ENCODE measurements around the gene POM121. TPM values are rescaled to one million over a fixed set of nuclear protein-coding genes. Genes with fewer than 3 reads are reported as not detected.
"Not testable (repeated sequence)": the region's sequence is repeated elsewhere in the genome, so short reads cannot be mapped to it uniquely, and the experiment has no call there.

Gene POM121
- total RNA-seq, 1 donor from 2014 or later: 46.7 TPM

DNA sequence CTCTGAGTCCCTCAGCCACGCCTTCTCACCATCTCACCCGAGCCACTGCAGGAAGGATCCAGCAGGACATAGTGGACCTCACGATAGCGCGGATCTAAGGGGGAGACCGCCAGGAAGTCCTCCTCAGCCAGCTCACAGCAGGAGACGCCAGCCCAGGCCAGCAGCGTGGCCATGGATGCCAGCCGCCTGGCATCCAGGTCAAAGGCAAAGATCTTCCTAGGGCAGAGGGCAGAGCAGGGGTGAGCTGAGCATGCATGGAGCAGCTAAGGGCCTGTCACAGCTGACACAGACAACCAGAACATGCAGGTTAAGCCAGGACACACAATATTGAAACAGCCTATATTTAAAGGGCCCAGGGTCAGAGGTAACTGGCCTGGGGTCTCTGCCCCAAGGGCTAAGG, 24.4 kb downstream of the POM121 start:
- DNase-seq (ENCODE audit: low spot score): not testable (repeated sequence)

DNA sequence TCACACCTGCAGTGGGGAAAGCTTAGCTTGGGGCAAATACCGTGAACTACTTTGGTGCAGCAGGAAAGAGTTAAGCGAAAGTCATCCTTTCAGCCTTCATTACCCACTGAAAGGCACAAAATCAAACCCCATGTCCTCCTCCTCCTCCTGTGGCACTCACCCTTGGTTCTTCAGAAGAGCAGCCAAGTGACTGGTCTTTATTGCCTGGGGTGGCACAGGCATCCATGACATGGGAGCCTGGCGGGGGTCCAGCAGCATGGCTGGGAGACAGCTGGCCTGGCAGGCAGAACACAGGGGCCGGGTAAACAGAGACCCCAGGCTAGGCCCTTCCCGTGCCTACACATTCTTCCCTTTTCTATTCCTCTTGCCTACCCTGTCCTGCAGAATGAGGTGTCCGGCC, 24.8 kb downstream of the POM121 start:
- not testable (repeated sequence) for DNase-seq (ENCODE audit: low spot score)

DNA sequence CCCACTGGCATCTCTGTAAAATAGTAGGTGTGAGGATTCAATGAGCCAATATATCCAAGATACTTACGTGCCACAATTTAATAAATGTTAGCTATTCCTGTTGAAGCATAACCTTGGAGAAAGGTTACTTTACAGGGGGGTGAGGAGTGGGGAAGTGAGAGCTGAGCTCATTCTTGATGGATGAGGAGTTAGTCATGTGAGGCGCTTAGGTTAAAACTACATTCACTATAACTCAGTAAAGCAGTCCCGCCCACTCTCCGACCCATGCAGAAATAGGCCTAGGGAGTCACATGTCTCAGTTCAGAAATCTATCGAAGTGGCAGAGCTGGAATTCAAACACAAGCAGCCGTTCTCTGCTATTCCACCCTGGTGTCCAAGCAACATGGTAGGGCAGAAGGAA, 25.5 kb downstream of the POM121 start:
- DNase-seq (ENCODE audit: low spot score): not testable (repeated sequence)

DNA sequence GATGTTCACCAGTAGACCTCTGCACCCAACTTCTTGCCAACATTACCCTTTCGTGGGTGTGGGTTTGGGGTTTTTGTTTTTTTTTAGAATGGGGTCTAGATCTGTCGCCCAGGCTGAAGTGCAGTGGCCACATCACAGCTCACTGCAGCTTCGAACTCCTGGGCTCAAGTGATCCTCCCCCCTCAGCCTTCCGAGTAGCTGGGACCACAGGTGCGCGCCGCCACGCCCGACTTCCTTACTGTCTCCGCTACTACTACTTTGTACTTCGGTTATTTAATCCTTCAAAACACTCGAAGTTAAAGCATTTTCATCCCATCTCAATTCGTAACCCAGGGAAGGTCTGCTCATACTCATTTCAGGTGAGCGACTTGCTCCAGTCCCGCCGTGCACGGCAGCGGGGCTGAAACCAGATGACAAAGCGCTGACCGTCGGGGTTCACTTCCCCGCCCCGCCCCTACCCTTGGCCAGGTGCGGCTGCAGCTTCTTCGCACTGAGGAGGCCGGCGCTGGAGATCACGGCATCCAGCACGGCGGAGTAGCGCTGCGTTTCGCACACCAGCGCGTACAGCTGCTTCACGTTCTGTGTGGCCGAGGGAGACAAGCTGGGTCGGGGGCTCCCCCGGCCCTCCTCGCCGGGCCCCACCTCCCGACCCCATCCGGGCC, 29.1 kb downstream of the POM121 start:
- DNase-seq (ENCODE audit: low spot score): not testable (repeated sequence)

DNA sequence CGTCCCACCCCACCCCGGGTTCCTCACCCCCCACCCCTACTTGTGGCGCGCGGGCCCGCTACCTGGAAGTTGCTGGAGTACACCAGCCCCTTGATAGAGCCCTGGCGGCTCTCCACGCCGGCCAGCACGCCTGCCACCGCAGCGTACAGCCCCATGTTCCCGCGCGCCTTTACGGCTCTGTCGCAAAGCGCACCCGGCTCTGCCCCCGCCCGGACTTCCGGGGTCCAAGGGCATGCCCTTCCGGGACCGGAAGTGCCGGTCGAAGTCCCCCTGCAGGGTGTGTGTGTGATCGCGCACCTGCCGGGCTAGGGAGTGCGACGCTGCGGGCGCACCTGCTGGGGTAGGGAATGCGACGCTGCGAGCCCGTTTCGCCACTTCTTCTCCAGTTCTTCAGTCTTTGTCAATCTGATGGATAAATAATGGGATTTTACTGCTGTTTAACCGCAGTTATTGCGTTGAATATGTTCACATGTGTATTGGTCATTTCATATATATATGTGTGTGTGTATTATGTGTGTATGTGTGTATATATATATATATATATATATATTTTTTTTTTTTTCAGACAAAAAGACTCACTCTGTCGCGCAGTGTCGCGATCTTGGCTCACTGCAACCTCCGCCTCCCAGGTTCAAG, 29.8 kb downstream of the POM121 start:
- not testable (repeated sequence) for DNase-seq (ENCODE audit: low spot score)

DNA sequence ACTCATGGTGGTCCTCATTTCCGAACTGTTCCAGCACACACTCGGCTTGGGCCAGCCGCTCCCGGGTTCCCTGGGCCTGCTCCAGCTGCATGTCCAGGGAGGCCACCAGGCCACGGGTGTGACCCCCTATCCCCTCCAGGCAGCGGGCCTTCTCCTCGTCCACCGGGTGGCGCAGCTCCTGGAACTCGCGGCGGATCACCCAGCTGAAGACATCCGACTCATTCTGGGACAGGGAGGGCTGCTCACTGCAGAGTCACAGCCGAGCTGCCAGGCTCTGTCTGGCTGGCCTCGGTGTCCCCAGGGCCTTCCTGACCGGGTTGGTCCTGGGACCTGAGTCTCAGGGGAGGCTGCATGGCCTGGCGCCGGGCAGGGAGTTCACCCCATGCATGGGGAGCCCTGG, 35.1 kb downstream of the POM121 start:
- not testable (repeated sequence) for DNase-seq (ENCODE audit: low spot score)

DNA sequence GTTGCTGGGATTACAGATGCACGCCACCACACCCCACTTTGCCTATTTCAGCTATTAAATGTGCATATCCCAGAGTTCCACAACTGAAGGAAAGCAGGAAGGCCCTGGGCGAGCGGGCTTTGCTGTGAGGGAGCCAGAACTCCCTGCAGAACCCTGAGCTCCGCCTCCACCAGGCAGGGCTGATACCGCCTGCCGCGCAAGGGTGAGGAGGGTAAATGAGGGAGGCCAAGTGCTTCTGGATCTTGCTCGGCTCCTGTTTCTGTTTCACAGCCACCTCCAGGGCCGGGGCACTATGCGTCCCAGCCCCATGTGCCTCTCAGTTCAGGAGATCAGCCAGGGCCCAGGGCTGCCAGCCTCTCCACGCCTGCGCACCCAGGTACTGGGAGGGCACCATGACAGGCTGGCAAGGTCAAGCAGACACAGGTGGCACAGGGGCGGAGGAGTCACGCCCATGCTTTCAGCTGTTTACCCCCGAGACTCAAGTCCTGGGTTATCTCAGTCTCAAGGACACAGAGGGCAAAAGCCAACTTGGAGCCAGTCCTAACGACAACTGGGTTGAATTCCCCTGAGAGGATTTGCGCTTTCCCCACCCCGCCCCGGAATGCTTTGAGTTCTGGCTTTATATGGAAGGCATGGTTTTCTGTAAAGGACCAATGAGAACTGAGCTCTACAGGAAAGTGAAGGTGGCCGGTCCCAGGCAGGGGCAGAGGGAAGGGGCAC, 35.9 kb downstream of the POM121 start:
- not testable (repeated sequence) for DNase-seq (ENCODE audit: low spot score)

DNA sequence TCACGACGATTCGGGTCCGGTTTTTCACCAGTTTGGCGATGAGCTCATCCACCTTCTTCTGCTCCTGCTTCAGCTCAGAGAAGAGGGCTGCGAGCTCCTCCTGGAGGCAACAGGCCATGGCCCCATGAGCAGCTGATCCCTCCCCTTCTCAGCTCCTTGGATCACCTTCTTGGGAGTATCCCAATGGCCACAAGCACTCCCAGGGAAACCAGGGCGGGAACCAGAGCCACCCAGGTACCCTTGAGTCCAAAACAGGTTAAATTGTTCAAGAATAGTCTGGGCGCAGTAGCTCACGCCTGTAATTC, 36.4 kb downstream of the POM121 start:
- not testable (repeated sequence) for DNase-seq (ENCODE audit: low spot score)

DNA sequence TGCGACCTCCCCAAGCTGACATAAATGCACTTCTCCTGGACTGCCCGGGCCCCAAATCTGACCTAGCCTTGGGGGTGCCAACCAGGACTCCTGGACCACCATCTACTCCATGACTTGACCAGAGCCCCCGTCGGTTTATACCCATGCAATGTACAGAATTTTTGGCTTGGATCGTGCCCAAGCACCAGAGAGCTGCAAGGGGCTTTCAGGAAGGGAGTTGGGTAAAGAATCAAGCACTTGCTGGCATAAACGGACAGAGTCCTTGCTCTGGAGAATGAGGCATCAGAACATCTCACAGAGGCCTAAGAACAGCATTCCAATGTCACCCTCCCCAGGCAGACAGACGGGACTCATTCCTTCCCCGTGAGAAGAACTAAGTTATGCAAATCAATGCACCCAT, 38.2 kb downstream of the POM121 start:
- DNase-seq (ENCODE audit: low spot score): not testable (repeated sequence)

DNA sequence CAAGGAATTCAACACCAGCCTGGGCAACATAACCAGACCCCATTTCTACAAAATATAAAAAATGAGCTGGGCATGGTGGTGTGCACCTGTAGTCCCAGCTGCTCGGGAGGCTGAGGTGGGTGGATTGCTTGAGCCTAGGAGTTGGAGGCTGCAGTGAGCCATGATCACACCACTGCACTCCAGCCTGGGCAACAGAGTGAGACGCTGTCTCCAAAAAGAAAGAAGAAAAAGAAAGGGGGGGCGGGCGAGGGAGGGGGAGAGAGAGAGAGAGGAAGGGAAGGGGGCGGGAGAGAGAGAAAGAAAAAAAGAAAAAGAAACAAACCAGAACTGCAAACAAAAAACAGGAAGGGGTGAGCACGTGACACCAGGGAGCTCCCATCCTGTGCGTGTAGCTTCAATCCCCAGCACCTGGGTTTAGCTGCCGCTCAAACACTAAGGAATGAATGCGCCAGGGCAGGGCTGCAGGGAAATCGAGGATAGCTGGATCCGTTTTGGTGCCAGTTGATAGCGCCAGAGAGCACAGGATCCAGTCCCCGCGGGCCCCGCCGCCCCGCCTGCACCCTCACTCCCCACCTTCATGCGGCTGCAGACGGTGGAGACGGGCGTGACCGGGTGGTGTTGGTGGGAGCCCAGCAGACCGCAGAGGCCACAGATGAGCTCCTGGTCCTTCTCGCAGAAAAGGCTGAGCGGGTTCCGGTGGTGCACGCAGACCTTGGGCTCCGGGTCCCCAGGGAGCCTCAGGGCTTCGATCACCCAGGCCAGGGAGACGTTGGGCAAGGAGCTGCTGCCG, 40.5 kb downstream of the POM121 start:
- not testable (repeated sequence) for DNase-seq (ENCODE audit: low spot score)

DNA sequence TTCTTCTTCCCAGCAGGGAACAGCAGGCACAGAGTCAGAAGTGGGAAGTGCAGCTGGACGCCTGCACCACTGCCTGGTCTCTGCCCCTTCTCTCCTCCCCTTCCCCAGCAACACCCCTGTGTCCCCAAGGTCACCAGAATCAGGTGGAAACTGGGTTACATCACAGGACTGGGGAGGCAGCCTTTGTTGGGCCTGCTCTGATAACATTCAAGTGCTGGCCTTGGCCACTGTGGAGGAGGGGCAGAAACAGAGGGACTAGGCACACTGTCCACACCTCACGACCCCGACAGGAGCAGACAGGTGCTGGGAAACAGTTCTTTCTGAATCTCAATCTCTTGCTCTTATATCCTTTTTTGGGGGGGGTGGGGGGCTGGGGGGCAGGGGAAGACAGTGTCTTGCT, 42.0 kb downstream of the POM121 start:
- DNase-seq (ENCODE audit: low spot score): not testable (repeated sequence)

DNA sequence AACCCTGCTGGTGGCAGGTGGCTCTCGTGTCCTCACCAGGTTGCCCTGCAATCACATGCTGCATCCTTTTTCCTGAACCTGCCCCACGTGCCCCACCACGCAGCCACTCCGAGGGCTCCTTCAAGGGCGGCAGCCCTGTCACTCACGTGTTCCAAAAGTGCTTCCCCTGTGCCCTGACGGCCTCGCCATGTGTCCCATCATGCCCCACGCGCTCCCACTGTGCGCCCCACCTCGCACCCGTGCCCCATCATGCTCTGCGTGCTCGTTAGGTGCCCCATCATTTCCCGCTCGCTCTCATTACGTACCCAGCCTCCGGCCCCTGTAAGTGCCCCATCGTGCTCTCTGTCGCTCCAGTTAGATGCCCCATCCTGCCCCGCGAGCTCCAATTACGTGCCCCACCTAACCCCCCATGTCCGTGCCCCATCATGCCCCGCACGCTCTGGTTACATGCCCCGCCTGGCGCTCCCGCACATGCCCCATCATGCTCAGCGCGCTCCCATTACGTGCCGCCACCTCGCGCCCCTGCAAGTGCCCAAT, 44.2 kb downstream of the POM121 start, which contains the start of gene TRIM74:
TSS of gene TRIM74 (minus strand) at position 487 of the 537 bp plus-strand sequence. CDS start 3,309 bp downstream, outside the sequence.
- not testable (repeated sequence) for DNase-seq (ENCODE audit: low spot score)

DNA sequence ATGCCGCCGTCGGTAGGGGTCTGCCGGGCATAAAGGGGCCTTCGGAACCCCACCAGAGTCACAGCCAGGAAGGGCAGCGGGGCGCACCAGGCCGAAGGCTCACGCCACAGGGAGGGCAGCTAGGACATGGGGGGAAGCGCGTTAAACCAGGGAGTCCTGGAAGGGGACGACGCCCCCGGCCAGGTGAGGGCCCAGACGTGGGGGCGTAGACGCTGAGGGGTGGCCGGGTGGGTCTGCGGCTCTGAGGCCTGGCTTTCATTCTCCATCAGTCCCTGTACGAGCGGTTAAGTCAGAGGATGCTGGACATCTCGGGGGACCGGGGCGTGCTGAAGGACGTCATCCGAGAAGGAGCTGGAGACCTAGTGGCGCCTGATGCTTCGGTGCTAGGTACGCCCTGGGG, 44.8 kb downstream of the POM121 start:
- DNase-seq (ENCODE audit: low spot score): not testable (repeated sequence)

DNA sequence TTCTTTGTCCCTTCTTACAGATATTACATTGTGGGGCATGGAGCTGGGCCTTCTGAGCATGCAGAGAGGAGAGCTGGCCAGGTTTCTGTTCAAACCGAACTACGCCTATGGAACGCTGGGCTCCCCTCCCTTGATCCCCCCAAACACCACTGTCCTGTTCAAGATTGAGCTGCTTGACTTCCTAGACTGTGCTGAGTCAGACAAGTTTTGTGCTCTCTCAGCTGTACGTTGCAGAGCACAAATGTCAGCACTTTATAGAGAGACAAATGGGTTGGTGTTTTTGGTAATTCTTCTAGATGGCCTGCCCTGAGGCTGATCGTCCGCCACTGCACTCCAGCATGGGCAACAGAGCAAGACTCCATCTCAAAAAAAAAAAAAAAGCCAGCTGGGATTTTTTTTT, 46.6 kb downstream of the POM121 start:
- DNase-seq (ENCODE audit: low spot score): not testable (repeated sequence)

DNA sequence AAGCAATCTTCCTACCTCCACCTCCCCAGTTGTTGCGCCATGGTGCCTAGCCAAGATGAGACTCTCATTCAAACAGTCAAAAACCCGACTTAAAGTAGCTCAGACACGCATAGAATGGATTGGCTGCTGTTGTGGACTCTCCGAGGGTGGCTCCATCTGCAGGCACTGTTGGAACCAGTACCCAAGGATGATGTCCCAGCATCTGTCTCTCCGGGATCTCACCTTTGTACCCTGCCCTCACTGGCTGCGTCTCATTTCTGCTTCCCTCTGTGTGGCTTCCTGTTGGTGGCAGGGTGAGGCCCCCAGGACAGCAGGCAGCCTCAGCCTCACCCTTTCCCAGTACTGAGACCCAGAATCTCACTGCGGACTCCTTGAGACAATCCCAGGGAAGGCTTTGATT, 49.9 kb downstream of the POM121 start:
- not testable (repeated sequence) for DNase-seq (ENCODE audit: low spot score)

DNA sequence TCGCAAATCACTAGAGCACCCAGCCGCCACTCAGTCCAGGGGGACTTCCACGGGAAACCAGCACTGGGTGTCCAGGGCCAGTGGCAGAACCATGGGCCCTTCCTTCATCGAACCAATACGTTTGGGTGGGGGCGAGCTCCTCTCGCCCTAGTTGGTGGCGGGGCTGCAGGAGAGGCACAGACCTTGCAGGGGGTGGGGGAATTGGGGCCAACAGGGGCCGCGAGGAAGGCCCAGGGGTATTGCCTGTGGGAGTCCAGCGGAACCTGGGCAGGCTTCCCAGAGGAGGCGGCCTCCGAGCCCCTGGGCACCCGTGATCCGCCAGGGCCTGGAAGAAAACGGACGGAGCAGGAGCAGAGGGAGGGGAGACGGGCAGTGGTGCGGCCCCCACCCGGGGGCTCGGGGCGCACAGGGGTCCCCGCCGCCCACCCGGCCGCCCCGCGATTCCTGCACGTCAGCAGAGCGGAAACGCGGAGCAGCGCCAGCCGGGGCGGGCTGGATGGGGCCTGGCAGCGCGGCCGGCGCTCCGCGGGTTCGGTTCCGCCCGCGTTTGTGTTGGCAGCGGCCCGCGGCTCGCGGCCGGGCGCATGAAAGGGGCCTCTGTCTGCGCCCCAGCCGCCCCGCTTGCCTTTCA, 50.9 kb downstream of the POM121 start:
- not testable (repeated sequence) for DNase-seq (ENCODE audit: low spot score)

DNA sequence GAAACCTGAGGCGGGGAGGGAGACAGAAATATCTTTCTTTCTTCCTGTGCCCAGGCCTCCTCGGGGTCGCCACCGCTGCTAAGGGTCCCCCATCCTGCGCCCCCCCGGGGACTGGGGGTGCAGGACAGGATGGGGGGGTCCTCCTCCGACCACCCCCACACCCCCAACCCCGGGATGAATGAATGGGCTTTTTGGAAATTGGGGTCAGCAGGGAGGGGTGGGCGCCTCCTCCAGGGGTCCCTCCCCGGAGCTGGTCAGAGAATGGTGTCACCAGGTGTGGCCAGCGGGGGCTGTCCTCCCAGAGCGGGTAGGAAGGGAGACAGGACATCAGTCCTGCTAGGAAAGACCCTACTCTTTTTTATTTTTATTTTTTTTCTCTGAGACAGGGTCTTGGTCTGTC, 51.5 kb downstream of the POM121 start:
- DNase-seq (ENCODE audit: low spot score): not testable (repeated sequence)

DNA sequence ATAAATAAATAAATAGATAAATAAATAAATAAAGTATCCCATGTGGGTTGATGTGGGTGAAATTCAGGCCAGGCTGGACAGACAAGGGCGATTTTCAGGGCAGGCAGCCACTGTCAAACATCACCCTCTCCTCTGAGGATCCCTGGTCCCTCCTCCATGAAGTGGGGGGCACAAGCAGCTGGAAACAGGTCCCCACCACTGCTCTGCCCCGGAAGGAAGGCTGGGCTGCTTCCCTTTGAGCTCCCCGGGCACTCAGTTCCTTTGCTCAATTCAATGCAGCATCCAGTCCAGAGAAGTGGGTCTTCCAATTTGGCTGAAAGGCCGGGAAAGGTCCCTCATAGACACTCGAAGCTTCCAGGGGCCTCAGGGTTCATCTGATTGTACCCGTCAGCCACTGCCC, 55.5 kb downstream of the POM121 start:
- DNase-seq (ENCODE audit: low spot score): not testable (repeated sequence)

DNA sequence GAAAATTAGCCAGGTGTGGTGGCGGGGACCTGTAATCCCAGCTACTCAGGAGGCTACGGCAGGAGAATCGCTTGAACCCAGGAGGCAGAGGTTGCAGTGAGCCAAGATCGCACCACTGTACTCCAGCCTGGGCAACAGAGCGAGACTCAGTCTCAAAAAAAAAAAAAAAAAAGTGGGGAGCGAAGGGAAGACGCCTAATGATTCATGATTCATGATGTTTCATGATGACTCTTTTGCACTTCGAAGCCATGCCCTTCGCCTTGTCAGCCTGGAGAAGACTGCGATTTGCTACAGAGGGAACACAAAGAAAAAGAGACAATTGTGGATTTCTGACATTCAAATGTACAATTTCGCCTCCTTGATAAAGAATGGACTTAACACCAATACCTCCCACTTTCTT, 57.2 kb downstream of the POM121 start:
- DNase-seq (ENCODE audit: low spot score): not testable (repeated sequence)

DNA sequence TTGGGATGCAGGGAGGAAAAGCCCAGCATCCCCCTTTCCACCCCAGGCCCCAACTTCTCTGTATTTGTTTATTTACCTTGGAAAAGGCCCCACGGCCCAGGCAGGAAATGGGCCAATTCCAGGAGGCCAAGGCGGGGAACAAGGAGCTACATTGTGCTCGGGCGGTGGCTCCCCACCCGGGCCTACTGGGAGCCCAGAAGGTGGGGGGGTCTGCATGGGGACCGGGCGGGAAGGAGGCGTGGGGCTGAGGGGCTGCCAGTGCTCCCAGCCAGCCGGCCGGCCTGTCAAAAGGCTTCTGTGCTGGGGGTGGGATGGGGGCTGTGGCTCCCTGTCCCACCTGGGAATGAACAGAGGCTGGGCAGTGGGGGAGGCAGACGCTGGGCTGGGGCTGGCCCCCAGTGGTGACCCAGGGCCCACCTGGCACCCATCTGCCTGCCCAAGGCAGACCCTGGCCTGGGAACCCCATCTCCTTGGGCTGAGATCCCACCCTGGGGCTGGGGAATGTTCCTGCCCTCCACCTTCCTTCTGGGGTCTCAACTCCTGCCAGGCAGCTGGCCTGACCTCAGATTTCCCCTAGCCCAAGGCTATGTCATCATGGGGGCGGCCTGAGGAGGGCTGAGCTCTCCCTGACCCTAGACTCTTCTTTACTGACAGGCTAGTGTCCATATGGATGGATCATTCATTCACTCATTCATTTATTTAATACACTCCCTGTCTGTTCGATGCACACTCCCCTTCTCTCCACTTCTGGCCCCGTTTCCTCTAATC, 65.4 kb downstream of the POM121 start:
- DNase-seq (ENCODE audit: low spot score): not testable (repeated sequence)

All from mucosa of gallbladder (tissue), 1 donor.